K562 (cell line): Measurements from ENCODE around the gene CTDNEP1. TPM values are rescaled to one million over a fixed set of nuclear protein-coding genes. Genes with fewer than 3 reads are reported as not detected.
A peak's percentile ranks its signal among the peaks of the same experiment; 100 is the strongest.

Source experiments
- C11orf30 ChIP-seq: fragments of 450-650 bp; IDR thresholded peaks from 2 replicates; pipeline ENCODE4 v1.6.1; 2016; ENCODE audit warnings: low read depth, mild to moderate bottlenecking
- CCNT2 ChIP-seq: IDR thresholded peaks from 2 replicates; pipeline ENCODE4 v1.6.1; 2011; ENCODE audit warnings: borderline replicate concordance, low read depth, mild to moderate bottlenecking, moderate library complexity, mixed read lengths, low read length; ENCODE audit not compliant: insufficient read length; ENCODE audit errors: extremely low read depth
- CREB1 ChIP-seq, 2 experiments: sonication (generic) in 1 of 2; formaldehyde crosslinking in 1 of 2; IDR thresholded peaks; 2 replicates each; pipeline versions ENCODE4 v1.6.1 to v1.8.0; 2012 to 2022; ENCODE audit warnings: inconsistent platforms in 1 of 2, mild to moderate bottlenecking in 1 of 2, missing genetic modification reagents in 1 of 2, moderate library complexity in 1 of 2
- DMBX1 ChIP-seq: fragments of 250-450 bp; sonication (Bioruptor Pico); IDR thresholded peaks from 2 replicates; pipeline ENCODE4 v1.8.0; 2022; ENCODE audit warnings: inconsistent platforms, mild to moderate bottlenecking, moderate library complexity, borderline replicate concordance
- ELF1 ChIP-seq: fragments of 200-800 bp; sonication (Bioruptor generic); IDR thresholded peaks from 2 replicates; pipeline ENCODE4 v1.6.1; 2016; ENCODE audit warnings: missing genetic modification characterization, missing compliant biosample characterization
- GABPB1 ChIP-seq: sonication (generic); formaldehyde crosslinking; IDR thresholded peaks from 2 replicates; pipeline ENCODE4 v1.8.0; 2022; ENCODE audit warnings: mild to moderate bottlenecking, missing genetic modification reagents
- GATAD2B ChIP-seq: fragments of 450-650 bp; IDR thresholded peaks from 2 replicates; pipeline ENCODE4 v1.6.1; 2017; ENCODE audit warnings: mild to moderate bottlenecking, borderline replicate concordance
- HCFC1 ChIP-seq: IDR thresholded peaks from 2 replicates; pipeline ENCODE4 v1.6.1; 2012; ENCODE audit warnings: low read depth, low read length, improper control_type of control experiment
- MYC ChIP-seq, 2 experiments: fragments of 250-450 bp in 1 of 2; sonication (Bioruptor Pico) in 1 of 2; IDR thresholded peaks; 2 replicates each; pipeline versions ENCODE4 v1.5.1 to v1.6.1; 2012 to 2021; ENCODE audit warnings: low read depth in 2 of 2, borderline replicate concordance in 1 of 2, improper control_type of control experiment in 1 of 2, low read length in 1 of 2, mild to moderate bottlenecking in 1 of 2, moderate library complexity in 1 of 2
- PCBP2 ChIP-seq: fragments of 200-400 bp; formaldehyde crosslinking; IDR thresholded peaks from 2 replicates; pipeline ENCODE4 v1.6.1; 2018; ENCODE audit warnings: low read length, low read depth, mild to moderate bottlenecking, moderate library complexity; ENCODE audit not compliant: poor library complexity, severe bottlenecking
- PHF20 ChIP-seq: fragments of 450-650 bp; IDR thresholded peaks from 2 replicates; pipeline ENCODE4 v1.6.1; 2018; ENCODE audit not compliant: partially characterized antibody
- RBBP5 ChIP-seq: fragments of 200-600 bp; sonication (generic); IDR thresholded peaks from 2 replicates; pipeline ENCODE4 v1.6.1; 2012; ENCODE audit warnings: borderline replicate concordance, mild to moderate bottlenecking, low read length, control low read depth, inconsistent platforms; ENCODE audit not compliant: insufficient read depth, poor library complexity, severe bottlenecking
- SIN3B ChIP-seq: fragments of 450-650 bp; IDR thresholded peaks from 2 replicates; pipeline ENCODE4 v1.6.1; 2017; ENCODE audit warnings: low read depth, mild to moderate bottlenecking, moderate library complexity
- TBP ChIP-seq: optimal IDR thresholded peaks from 2 replicates; pipeline ENCODE3; 2011; ENCODE audit warnings: low read depth, low read length, improper control_type of control experiment
- YY1 ChIP-seq, 3 experiments: IDR thresholded peaks; 2 replicates each; pipeline ENCODE4 v1.6.1; 2011; ENCODE audit warnings: low read length in 2 of 3, mild to moderate bottlenecking in 2 of 3, moderate library complexity in 2 of 3, borderline replicate concordance in 1 of 3, control low read depth in 1 of 3, low read depth in 1 of 3; ENCODE audit not compliant: insufficient read depth in 3 of 3, insufficient replicate concordance in 2 of 3, control insufficient read depth in 1 of 3, insufficient read length in 1 of 3; ENCODE audit errors: extremely low read depth in 1 of 3
- polyA plus RNA-seq, 8 experiments: library from polyadenylated mRNA; depleted of rRNA in 4 of 8; stranded (reverse) in 5 of 8; unstranded in 3 of 8; fragments of >200 nt; fragmentation: Nextera tagmentation in 2 of 8; fragmentation: Illumina TruSeq in 1 of 8; extraction: Ambion mirVana in 2 of 8; extraction: Trizol in 1 of 8; gene quantifications; 2 replicates each; pipeline versions ENCODE4 v1.2.1 to v1.2.3, GENCODE V29; 2011 to 2014; ENCODE audit warnings: inconsistent platforms in 1 of 8, missing spikeins in 1 of 8
- total RNA-seq, 7 experiments: library from RNA; depleted of rRNA in 6 of 7; stranded (reverse); fragments of >200 nt in 6 of 7; fragmentation: Illumina TruSeq in 2 of 7; extraction: Trizol in 2 of 7; gene quantifications; 2 replicates each; pipeline versions ENCODE4 v1.2.1 to v1.2.3, GENCODE V29; 2011 to 2021; ENCODE audit warnings: low replicate concordance in 1 of 7
- TF ChIP-seq, protein P1 (sequence below): fragments of 250-450 bp; sonication (Bioruptor Pico); IDR thresholded peaks from 2 replicates; pipeline ENCODE4 v1.9.0; 2021; ENCODE audit warnings: mild to moderate bottlenecking
- TF ChIP-seq, protein P2 (sequence below): fragments of 250-450 bp; sonication (Bioruptor Pico); IDR thresholded peaks from 2 replicates; pipeline ENCODE4 v1.8.0; 2022; ENCODE audit warnings: inconsistent platforms, mild to moderate bottlenecking, moderate library complexity, borderline replicate concordance

Gene CTDNEP1
- total and polyA plus RNA-seq, 9 of the 15 experiments (the other 6 are each of a cell fraction or from before 2014, with no cell fraction given), result 10.7 to 150 (median 28.5) TPM

DNA sequence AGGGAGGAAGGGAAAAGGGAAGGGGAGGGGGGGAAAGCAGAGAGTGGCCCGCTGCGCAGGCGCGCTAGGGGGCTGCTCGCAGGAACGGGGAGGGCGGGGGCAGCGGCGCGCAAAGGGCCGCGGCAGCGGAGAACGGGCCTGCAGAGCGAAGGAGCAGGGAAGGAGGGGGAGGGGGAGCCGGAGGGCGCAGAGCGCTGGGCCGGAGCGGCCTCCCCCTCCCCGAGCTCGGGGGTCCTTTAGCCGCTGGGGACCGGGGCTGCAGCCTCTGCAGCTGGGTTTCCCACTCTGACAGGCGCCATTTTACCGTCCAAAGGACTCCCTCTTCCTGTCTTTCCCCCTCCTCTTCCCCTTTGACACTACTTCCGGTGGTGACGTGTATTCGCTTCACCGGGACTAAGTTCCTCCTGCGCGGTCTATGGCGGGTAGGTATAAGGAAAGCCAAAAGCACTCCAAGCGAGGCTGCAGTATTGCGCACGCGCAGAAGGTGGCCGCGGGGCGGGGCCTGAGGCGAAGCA is at the start of gene CTDNEP1 (continued):
- TF ChIP-seq, protein P1, sequence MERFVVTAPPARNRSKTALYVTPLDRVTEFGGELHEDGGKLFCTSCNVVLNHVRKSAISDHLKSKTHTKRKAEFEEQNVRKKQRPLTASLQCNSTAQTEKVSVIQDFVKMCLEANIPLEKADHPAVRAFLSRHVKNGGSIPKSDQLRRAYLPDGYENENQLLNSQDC (CRISPR knock-in tag), result 0 out of 2 replicates have a peak, but pooled peaks have one; percentile 71
- TF ChIP-seq RBBP5 (peak; percentile 84), GATAD2B (no peak), GABPB1 (CRISPR knock-in tag) (peak; percentile 91), C11orf30 (peak; percentile 97), MYC (IDR thresholded peaks at IDR 0.05; ENCODE audit: low read depth, low read length) (peak; percentile 7; the same call in 1 of the 2 replicates), MYC (CRISPR knock-in tag; IDR thresholded peaks at IDR 0.05; ENCODE audit: borderline replicate concordance, low read depth) (no peak), CCNT2 (peak; percentile 3), YY1 (IDR thresholded peaks at IDR 0.05; ENCODE audit: borderline replicate concordance in 1 of 3, control insufficient read depth in 1 of 3, extremely low read depth in 1 of 3, insufficient read depth in 3 of 3, insufficient read length in 1 of 3, insufficient replicate concordance in 2 of 3, low read depth in 1 of 3, low read length in 2 of 3) (peak; percentile 55 to 94 (median 89)), DMBX1 (CRISPR knock-in tag) (no peak), PHF20 (peak; percentile 47), CREB1 (IDR thresholded peaks at IDR 0.05) (peak; percentile 68; the same call in 1 of the 2 replicates), CREB1 (CRISPR knock-in tag; IDR thresholded peaks at IDR 0.05) (no peak), TBP (peak; percentile 40), ELF1 (tag) (peak; percentile 75), PCBP2 (peak; percentile 87), HCFC1 (peak; percentile 55; the same call in 1 of the 2 replicates), SIN3B (peak; percentile 99)
- TF ChIP-seq, protein P2, sequence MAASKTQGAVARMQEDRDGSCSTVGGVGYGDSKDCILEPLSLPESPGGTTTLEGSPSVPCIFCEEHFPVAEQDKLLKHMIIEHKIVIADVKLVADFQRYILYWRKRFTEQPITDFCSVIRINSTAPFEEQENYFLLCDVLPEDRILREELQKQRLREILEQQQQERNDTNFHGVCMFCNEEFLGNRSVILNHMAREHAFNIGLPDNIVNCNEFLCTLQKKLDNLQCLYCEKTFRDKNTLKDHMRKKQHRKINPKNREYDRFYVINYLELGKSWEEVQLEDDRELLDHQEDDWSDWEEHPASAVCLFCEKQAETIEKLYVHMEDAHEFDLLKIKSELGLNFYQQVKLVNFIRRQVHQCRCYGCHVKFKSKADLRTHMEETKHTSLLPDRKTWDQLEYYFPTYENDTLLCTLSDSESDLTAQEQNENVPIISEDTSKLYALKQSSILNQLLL (CRISPR knock-in tag), result no peak
